ENCODE results near the gene GCN1.
A peak's percentile ranks its signal among the peaks of the same experiment; 100 is the strongest.

GCN1 gene

DNA sequence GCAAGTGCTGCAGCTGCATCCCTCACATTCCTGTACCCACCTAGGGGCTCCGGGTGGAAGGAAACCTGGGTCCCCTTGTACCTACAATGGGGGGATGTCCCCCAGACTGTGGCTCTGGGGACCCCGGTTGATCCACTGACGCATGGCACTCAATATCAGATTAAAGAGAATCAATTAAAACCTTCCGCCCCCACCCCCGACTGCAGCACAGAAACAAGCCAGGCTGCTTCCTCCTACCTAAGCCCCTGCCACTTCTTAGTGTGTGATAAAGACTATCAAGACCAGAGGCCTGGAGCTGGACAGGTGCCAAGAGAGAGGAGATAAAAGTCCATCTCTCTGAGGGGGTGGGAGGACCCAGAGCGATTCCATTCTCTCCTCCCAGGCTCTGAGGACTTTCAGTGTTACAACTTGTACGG is 34.6 kb upstream of the GCN1 start:
- no peak for DNase-seq (ENCODE audit: low read depth in 1 of 2, low spot score in 1 of 2)

DNA sequence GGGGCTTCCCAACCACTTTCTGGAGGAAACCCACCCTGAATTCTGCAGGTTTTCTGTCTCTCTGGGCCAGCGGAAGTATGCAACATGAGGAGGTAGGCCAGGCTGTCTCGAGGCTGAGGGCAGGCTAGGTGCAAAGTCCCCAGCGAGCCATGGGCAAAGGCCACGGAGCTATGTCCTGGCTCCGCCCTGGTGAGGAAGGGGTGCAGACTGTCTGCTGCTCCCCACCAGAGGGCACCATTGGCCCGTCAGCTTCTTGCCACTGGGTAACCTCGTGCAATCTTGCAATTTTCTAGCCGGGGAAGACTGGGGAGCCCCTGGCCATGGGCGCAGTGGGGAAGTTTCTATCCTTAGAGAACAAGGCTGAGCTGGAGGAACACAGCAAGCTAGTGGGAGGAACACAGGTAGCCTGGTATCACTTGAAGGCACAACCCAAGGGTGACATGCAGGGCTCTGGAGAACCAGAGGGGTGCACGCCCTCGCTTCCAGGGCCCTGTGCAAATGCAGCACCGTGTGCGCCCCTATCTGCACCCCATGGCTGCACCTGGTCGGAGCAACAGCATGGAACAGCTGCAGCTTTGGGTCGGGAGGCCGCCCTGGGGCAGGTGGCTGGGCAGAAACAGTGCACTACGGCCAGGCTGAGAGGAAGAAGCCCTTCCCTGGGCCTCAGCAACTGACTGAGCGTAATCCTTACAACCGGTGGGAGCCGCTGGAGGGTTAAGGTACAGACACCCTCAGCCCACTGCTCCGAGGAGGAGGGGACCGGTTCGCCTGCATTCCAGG is 34.0 kb upstream of the GCN1 start:
- DNase-seq (ENCODE audit: low read depth in 1 of 2, low spot score in 1 of 2) = peak; percentile 76 to 78

GRCh38 chr12:120228041-120228290 is 33.5 kb upstream of the GCN1 start:
- no peak for DNase-seq (ENCODE audit: low read depth in 1 of 2, low spot score in 1 of 2)

GRCh38 chr12:120227233-120228040 is 32.9 kb upstream of the GCN1 start:
- no peak for DNase-seq (ENCODE audit: low read depth in 1 of 2, low spot score in 1 of 2)

DNA sequence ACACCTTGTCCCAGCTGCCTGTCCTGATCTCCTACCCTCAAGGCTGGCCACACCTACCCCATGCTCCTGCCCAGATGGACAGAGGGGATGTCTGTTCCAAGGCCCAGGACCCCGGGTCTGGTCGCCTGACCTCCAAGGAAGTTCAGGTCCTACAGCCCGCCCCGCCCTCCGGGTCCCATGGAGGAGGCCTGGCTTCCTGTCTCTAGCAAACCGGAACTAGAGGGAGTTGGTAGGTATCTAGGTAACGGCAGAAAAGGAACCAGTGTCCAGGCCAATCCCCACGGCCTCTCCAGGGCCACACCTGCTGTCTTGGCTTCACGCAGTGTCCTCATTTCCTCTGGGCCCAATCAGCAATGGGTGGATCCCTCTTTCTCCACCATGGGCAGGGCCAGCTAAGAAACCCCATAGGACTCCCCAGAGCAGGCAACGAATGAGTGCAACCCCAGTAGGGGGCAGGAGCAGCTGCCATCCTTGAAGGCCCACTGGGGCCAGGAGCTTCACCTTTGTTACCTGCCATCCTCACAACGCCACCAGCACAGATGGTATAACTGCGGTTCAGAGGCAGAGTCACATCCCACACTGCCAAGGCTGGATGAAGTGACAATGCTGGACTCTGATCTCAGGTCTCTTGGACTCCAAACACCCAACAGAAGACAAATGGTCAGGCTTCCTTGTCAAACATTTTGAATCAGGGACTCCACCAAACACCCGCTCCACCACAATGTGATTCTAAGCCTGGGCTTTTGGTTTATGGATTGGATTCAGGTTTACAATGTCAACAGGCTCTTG is 31.5 kb upstream of the GCN1 start:
- no peak for DNase-seq (ENCODE audit: low read depth in 1 of 2, low spot score in 1 of 2)

DNA sequence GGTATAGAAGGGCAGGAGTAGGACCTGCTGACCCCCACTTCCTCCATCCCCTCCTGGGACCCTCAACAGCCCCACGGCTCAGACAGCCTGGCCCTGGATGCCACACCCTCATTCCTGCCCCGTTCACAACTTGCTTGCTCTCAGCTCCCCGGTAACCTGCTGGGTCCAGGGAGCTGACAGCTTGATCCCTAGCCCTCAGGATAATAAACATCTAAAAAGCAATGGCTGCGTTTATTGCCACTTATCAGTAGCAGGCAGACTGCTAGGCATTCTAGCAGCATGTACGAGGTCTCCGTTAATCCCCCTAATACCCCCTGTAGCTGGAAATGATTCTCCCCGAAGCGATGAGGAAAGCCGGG is 30.7 kb upstream of the GCN1 start:
- DNase-seq (ENCODE audit: low read depth in 1 of 2, low spot score in 1 of 2) = no peak

- DNase-seq (ENCODE audit: low read depth in 1 of 2, low spot score in 1 of 2) = no peak
Measured at GRCh38 chr12:120224304-120225199, 30.0 kb upstream of the GCN1 start.

- DNase-seq (ENCODE audit: low read depth in 1 of 2, low spot score in 1 of 2) = no peak
Measured at GRCh38 chr12:120223458-120224303, 29.2 kb upstream of the GCN1 start.

DNA sequence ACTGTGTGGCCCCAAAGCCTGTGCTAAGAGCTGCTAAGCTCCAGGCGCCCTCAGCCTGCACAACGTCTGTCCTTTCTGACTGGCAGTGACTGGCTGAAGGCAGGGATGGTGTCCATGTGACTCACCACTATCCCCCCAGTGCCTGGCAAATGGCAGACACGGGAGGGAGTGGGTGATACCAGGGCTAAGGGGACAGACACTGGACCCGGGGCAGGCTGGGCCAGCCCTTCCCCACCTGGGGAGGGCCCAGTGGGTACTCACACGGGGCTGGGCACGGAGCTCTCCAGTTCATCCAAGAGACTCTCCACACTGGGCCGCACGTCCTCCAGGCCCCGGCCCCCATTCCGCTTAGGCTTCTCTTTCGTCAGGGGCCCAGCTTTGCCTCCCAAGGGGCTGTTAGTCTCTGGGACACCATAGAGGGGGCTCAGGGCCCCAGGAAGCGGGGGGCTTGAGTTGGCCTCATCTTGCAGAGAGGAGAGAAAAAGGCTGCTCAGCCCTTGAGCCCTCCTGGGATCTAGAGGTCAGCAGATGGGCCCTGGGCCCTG is 27.8 kb upstream of the GCN1 start:
- no peak for DNase-seq (ENCODE audit: low read depth in 1 of 2, low spot score in 1 of 2)

GRCh38 chr12:120221576-120221900 is 27.0 kb upstream of the GCN1 start:
- no peak for DNase-seq (ENCODE audit: low read depth in 1 of 2, low spot score in 1 of 2)

DNA sequence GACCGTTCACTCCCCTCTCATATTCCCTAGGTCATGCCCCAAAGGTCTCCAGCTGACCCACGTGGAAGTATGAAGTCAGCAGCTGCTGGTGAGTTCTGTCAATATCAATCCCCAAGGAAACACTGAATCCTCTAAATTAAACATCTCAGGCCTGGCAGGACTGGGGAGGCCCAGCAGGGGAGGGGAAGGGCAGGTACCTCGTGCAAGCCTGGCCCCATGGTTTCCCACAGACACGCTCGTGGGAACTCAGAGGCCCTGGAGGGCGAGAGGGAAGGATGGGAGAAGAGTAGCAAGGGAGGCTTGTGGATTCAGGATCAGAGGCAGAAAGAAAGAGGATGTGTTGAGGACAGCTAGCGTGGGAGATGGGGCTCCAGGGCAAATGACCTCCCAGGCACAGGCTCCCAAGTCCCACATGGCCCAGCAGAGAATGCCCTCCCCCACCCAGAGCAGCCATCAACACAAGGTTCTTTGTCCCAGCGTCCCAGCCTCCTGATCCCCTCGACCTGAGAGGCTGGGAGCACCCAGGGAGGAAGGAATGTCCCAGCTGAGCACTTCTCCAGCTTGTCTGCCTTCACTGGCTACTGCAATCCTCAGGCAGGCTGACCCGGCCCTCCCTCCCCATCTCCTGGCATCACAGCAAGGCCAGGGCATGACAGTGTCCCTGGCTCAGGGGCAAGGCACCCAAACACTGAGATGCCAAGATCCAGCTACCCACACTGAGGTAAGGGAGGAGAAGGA is 26.5 kb upstream of the GCN1 start:
- DNase-seq (ENCODE audit: low read depth in 1 of 2, low spot score in 1 of 2) = no peak

DNA sequence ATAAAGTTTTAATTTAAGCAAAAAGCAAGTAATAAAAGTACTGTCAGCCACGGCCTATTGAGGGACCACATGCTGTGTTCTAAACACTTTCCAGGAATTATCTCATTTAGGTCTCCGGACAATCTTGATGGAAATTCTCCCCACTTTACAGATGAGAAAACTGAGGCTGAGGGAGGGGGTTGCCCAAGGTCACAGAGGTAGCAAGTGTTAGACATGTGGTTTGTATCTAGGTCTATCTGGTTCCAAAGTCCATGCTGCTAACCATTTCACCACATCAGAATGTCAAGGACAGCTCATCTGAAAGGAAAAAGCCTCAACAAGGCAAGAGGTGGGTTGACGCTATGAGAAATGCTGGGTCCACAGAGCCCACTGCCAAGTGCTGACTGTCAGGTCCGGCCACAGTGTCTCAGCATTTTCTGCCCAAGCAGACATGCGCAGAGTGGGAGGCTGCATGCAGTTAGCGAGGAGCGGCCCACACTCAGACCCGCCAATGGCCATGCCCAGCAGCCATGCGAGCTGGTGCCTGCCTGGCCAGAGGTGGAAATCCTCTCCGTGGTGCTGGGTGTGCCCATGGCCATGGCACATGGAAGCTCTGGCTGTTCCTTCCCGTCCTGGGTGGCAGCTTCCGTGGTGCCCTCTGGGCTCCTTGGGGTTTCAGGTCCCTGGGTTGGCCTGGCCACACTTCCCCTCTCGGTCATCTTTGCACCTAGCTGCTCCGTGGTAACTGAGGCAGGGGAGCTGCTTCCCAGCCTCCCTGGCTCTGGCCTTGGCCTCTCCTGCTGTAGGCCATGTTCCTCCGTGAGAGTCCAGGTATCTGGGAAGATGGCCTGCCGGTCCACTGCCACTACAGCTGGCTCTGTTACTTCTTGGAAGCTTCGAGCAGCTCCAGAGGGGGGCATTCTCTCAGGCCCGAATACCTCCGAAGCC is 24.4 kb upstream of the GCN1 start:
- DNase-seq (ENCODE audit: low read depth in 1 of 2, low spot score in 1 of 2) = no peak

DNA sequence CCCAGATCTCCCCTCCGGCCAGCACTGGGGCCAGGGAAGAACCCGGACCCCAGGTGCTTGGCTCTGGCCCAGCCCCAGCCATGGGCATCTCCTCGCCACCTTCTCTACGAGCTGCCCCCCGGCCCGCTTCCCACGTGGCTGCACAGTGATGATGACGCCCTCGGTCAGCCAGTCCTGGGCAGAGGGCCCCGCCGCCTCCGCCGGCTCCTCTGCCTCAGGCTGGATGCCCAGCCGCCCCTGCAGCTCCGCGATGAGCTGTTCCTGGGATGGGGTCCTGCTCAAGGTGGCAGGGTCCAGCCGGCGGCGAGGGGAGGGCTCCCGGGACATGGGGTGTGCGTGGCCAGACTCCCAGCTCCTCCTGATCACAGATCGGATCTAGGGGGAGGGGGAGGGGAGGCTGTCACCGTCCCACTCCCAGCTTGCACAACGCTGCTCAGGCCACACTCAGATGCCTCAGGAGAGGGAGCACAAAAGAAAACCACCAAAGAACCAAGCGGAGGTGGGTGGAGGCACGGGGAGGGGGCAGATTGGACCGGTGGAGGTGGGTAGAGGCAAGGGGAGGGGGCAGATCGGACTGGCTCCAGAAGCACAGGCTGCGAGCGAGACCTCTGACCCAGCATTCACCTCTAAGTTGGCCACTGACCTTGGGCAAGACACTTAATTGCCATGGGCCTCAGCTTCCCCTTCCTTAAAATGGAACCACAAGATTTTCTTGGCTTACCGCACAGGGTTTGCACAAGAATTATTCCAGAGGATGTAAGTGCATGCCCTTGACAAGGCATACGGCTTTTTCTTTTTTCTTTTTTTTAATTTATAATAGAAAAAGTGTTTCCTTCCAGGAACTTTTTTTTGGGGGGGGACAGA is 22.5 kb upstream of the GCN1 start:
- no peak for DNase-seq (ENCODE audit: low read depth in 1 of 2, low spot score in 1 of 2)

DNA sequence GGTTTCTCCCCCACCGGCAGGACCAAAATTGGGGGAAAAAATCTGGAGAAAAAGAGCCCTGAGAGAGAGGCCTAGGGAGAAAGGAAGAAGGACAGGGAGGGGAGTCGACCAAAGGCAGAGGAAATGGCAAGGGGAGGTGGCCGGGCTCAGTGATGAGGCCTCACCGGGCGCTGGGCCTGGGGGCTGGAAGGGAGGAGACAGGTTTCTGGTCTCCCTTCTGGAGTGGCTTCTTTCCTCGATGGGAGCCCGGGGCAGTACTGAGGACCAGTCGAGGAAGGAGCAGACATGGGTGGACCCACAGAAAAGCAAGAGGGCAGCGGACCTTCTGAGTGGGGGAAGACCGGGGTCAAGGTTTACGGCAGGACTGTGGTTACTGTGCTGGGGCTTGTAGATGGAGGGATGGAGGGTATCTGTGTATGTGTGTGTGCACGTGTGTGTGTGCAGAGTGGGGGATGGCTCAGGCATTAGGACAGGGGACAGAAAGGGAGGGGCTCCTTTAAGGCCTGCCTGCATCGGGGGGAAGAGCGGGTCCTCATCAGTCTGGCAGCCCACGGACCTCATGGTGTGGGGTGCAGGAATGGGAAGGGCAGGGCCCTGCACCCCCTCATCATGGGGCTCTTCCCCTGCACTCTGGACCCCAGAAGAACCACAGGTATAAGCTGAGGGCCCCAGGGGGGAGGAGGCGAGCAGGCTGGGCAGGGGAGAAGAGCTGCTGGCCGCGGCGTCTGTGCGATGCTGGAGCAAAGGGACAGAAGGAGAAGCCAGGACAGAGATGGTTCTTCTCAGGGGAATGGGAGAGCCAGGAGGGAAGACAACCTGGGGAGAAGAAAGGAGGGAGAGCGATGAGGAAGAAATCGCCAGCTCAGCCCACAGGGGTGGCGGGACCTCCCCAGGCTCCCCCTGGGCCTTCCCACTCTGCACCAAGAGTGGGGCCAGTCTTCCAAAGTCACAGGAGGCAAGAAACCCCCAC is 21.5 kb upstream of the GCN1 start:
- DNase-seq (ENCODE audit: low read depth in 1 of 2, low spot score in 1 of 2) = no peak

DNA sequence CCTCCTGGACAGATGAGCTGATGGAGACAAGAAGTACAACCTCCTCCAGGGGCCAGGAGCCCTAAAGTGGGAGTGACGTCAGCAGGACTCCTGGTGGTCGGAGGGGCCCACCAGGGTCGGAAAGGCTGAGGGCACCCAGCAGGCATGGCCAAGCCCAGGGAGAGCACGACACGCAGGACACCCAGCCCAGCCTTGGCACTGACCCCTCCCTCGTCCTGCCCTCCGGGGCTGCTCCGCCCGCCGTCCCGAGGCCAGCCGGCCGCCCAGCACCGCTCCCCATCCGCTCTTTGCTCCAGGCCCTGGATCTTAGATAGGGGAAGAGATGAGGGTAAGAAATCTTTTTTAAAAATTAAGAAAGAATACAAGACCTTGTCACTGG is 20.8 kb upstream of the GCN1 start:
- no peak for DNase-seq (ENCODE audit: low read depth in 1 of 2, low spot score in 1 of 2)

- DNase-seq (ENCODE audit: low read depth in 1 of 2, low spot score in 1 of 2) = no peak
Measured at GRCh38 chr12:120214626-120215356, 20.3 kb upstream of the GCN1 start.
